ES-I3 (cell line): ENCODE data around the gene PKNOX1.
"Not testable (repeated sequence)": the region's sequence is repeated elsewhere in the genome, so short reads cannot be mapped to it uniquely, and the experiment has no call there.

Experiments
- H3K36me3 ChIP-seq: 2 replicates; pipeline ENCODE4 v1.6.1; 2013; ENCODE audit warnings: mild to moderate bottlenecking, low read length, control low read depth, moderate library complexity; ENCODE audit not compliant: insufficient read depth
- H3K4me1 ChIP-seq: 2 replicates; pipeline ENCODE4 v1.6.1; 2013; ENCODE audit warnings: mild to moderate bottlenecking, control low read depth, low read length; ENCODE audit not compliant: insufficient read depth
- H3K9ac ChIP-seq: 2 replicates; pipeline ENCODE4 v1.6.1; 2013; ENCODE audit warnings: low read depth, mild to moderate bottlenecking, low read length, moderate library complexity
- H3K9me3 ChIP-seq: 2 replicates; pipeline ENCODE4 v1.6.1; 2013; ENCODE audit warnings: mild to moderate bottlenecking, low read length, moderate library complexity; ENCODE audit not compliant: control insufficient read depth, insufficient read depth

The PKNOX1 gene

GRCh38 chr21:42988236-42988965 is 14.0 kb downstream of the PKNOX1 start:
- no peak overlapping the region for H3K9ac ChIP-seq
- H3K9me3 ChIP-seq, result no peaks in the 10 kb centered on the region
- H3K4me1 ChIP-seq, result peaks cover 16% of the 10 kb centered on the region
- no peaks in the 10 kb centered on the region for H3K36me3 ChIP-seq

GRCh38 chr21:42989370-42989769 is 15.0 kb downstream of the PKNOX1 start:
- H3K4me1 ChIP-seq, result peaks cover 15% of the 10 kb centered on the region
- not testable (repeated sequence) for H3K36me3 ChIP-seq, H3K9ac ChIP-seq, H3K9me3 ChIP-seq

GRCh38 chr21:42989816-42990650 is 15.7 kb downstream of the PKNOX1 start:
- Histone ChIP-seq H3K36me3 (no peaks in the 10 kb centered on the region), H3K4me1 (peaks cover 15% of the 10 kb centered on the region), H3K9me3 (no peaks in the 10 kb centered on the region), H3K9ac (no peak overlapping the region)

GRCh38 chr21:42991992-42992740 is 17.8 kb downstream of the PKNOX1 start:
- no peaks in the 10 kb centered on the region for H3K36me3 ChIP-seq
- no peaks in the 10 kb centered on the region; the same call in 1 of the 2 replicates for H3K9me3 ChIP-seq
- no peak overlapping the region for H3K9ac ChIP-seq
- peaks cover 15% of the 10 kb centered on the region for H3K4me1 ChIP-seq

- H3K9me3 ChIP-seq, result peaks cover 3% of the 10 kb centered on the region
- no peaks in the 10 kb centered on the region for H3K36me3 ChIP-seq
- no peak overlapping the region for H3K9ac ChIP-seq
- H3K4me1 ChIP-seq, result peaks cover 15% of the 10 kb centered on the region
These were observed 18.8 kb downstream of the PKNOX1 start for GRCh38 chr21:42993051-42993712.

- Histone ChIP-seq H3K4me1 (peaks cover 12% of the 10 kb centered on the region), H3K36me3 (no peaks in the 10 kb centered on the region), H3K9ac (no peak overlapping the region), H3K9me3 (peaks cover 6% of the 10 kb centered on the region)
These were observed 22.7 kb downstream of the PKNOX1 start for GRCh38 chr21:42997053-42997452.

- not testable (repeated sequence) for H3K4me1 ChIP-seq, H3K9me3 ChIP-seq, H3K36me3 ChIP-seq, H3K9ac ChIP-seq
These were observed 23.6 kb downstream of the PKNOX1 start for GRCh38 chr21:42997983-42998382.

GRCh38 chr21:42999152-42999551 is 24.8 kb downstream of the PKNOX1 start:
- H3K9ac ChIP-seq, H3K36me3 ChIP-seq, H3K4me1 ChIP-seq, H3K9me3 ChIP-seq: not testable (repeated sequence)

- H3K4me1 ChIP-seq, H3K36me3 ChIP-seq, H3K9me3 ChIP-seq, H3K9ac ChIP-seq: not testable (repeated sequence)
These were observed 25.7 kb downstream of the PKNOX1 start for GRCh38 chr21:43000041-43000440.

- H3K9me3 ChIP-seq, result peaks cover 6% of the 10 kb centered on the region; the same call in 1 of the 2 replicates
- H3K36me3 ChIP-seq, result no peaks in the 10 kb centered on the region
These were observed 27.0 kb downstream of the PKNOX1 start for GRCh38 chr21:43001316-43001715.

GRCh38 chr21:43004926-43005325 is 30.6 kb downstream of the PKNOX1 start:
- no peak overlapping the region for H3K9ac ChIP-seq
- H3K36me3 ChIP-seq, result peaks cover 2% of the 10 kb centered on the region; the same call in 1 of the 2 replicates
- peaks cover 3% of the 10 kb centered on the region; the same call in 1 of the 2 replicates for H3K4me1 ChIP-seq
- H3K9me3 ChIP-seq, result 0 out of 2 replicates have a peak, but pooled peaks cover 4% of the 10 kb centered on the region

More at GRCh38 chr21:43001316-43001715, 27.0 kb downstream of the PKNOX1 start:
- H3K4me1 ChIP-seq, result no peaks in the 10 kb centered on the region
- H3K9ac ChIP-seq, result no peak overlapping the region

- 0 out of 2 replicates have a peak, but pooled peaks cover 4% of the 10 kb centered on the region for H3K9me3 ChIP-seq
- H3K36me3 ChIP-seq, result peaks cover 3% of the 10 kb centered on the region; the same call in 1 of the 2 replicates
- no peak overlapping the region for H3K9ac ChIP-seq
- H3K4me1 ChIP-seq, result peaks cover 3% of the 10 kb centered on the region; the same call in 1 of the 2 replicates
These were observed 31.3 kb downstream of the PKNOX1 start for GRCh38 chr21:43005635-43006034.

GRCh38 chr21:43006051-43006873 is 31.9 kb downstream of the PKNOX1 start:
- H3K36me3 ChIP-seq, H3K9me3 ChIP-seq, H3K4me1 ChIP-seq, H3K9ac ChIP-seq: not testable (repeated sequence)
